Measurements from ENCODE around the gene PI4K2A.
A peak's percentile ranks its signal among the peaks of the same experiment; 100 is the strongest.

Gene PI4K2A

DNA sequence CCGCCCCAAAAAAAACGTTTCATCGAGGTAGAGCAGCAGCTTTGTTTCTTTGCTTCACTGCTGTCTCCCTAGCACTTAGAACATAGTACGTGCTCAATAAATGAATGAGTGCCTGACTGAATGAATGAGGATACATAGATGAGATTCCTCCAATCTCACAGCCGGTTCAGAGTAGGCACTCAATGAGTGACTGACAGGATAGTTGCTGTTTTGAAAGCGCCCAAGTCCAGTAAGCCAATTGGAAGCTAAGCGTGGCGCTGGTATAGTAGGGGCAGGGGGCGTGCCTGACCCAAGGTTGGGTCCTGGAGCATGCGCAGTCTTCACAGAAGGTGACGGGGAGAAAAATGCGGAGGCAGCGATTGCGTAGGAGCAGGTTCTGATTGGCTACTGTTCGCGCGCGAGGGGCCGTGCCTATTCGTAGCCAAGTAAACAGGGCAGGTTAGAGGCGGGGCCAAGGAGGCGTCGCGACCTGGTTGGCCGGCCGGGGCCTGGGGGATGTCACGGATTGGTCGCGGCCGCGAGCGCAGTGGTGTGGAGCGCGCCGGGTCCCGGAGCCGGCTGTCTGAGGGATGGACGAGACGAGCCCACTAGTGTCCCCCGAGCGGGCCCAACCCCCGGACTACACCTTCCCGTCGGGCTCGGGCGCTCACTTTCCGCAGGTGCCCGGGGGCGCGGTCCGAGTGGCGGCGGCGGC is at the start of gene PI4K2A:
PI4K2A (plus strand) TSS at position 498 of the 694 bp plus-strand sequence; CDS start at position 570, 72 bp downstream.
- intact Hi-C loops (cut with DNase I), result loop anchor here (1.0 to 5.0 kb wide), 2 partner anchors 47 to 148 kb away; partner anchors contain the start of gene AVPI1
- peak; percentile 97 to 100 (median 98) for DNase-seq

- intact Hi-C loops (cut with DNase I), result no loop called here
- peak in 1 of 10 donors; percentile 17 for DNase-seq
Measured at GRCh38 chr10:97590748-97591495, 49.5 kb upstream of the PI4K2A start.

GRCh38 chr10:97593421-97593820 is 47.0 kb upstream of the PI4K2A start:
- DNase-seq, result peak in 1 of 10 donors; percentile 14
- intact Hi-C loops (cut with DNase I), result no loop called here

GRCh38 chr10:97596101-97597082 is 44.1 kb upstream of the PI4K2A start:
- intact Hi-C loops (cut with DNase I), result no loop called here
- DNase-seq, result peak in 2 of 10 donors; percentile 55 to 65

GRCh38 chr10:97597778-97598177 is 42.7 kb upstream of the PI4K2A start:
- DNase-seq, result peak in 1 of 10 donors; percentile 40
- intact Hi-C loops (cut with DNase I), result no loop called here

DNA sequence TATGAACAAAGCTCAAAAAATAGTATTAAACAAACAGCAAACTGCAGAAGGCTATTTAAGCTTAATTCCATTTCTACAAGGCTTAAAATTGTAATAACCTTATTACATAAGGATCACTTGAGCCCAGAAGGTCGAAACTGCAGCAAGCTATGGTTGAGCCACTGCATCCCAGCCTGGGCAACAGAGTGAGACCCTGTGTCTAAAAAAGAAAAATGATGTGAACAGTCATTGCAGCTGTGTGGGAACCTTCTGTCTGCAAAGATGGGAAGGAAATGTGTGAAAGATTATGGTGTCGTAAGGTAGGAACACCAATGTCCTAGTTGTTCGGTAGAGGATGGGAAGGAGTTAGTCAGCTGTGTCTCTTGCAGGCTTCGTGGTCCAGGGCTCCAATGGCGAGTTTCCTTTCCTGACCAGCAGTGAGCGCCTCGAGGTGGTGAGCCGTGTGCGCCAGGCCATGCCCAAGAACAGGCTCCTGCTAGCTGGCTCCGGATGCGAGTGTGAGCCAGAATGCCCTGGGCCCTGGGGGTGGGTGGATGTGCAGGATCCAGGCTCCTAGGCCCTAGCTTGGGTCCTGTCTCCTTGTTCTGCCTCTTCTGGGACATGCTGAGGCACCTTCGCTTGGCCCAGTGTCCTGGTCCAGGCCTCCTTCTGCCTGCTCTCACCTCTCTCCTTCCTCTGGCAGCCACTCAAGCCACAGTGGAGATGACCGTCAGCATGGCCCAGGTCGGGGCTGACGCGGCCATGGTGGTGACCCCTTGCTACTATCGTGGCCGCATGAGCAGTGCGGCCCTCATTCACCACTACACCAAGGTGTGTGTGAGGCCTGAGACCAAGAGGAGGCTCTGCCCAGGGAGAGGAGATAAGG is 41.8 kb upstream of the PI4K2A start:
- DNase-seq, result no peak
- intact Hi-C loops (cut with DNase I), result no loop called here

DNA sequence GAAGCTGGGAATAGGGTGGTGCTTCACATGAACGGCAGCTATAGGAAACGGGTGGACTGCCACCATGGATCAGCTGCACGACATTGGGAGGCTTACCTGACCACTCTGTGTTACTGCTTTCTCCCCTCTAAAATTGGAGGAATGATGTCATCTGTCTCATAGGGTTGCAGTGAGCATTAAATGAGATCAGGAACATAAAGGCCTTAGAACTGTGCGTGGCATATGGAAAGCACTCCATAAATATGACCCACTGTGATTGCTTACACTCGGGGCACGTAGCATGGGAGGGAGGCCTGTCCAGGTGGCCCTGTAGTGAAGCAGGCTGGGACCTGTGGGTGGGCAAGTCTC is 41.2 kb upstream of the PI4K2A start:
- DNase-seq, result no peak
- intact Hi-C loops (cut with DNase I), result no loop called here

- no peak for DNase-seq
- intact Hi-C loops (cut with DNase I), result no loop called here
Measured at GRCh38 chr10:97600616-97601015, 39.9 kb upstream of the PI4K2A start.

- peak in 2 of 10 donors; percentile 32 to 87 for DNase-seq
- intact Hi-C loops (cut with DNase I), result no loop called here
Measured at GRCh38 chr10:97601268-97602215, 38.9 kb upstream of the PI4K2A start.

DNA sequence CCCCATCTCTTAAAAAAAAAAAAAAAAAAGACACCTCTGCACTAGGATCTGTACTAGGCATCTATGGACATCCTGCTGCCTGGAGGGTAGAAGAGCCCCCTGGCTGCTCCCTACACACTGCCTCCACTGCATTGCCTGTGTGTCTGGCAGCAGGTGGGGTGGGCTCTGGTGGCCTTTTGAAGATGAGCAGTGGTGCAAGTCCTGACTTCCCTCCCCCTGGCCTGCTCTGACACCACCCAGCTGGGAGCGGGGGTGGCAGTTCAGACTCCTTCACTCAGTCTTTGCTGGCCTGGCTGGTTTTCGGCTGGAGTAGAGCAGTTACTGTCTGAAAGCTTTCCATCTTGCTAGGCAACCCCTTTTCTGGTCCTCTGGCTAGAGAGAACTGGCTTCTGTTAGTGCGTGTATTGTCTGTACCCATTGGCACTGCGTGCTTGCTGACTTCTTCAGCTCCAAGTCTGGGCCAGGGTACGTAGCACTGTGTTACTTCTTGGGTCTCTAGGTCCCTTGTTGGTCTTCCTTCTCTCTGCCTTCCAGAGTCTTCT is 33.3 kb upstream of the PI4K2A start:
- no peak for DNase-seq
- intact Hi-C loops (cut with DNase I), result no loop called here

GRCh38 chr10:97608991-97609561 is 31.4 kb upstream of the PI4K2A start:
- intact Hi-C loops (cut with DNase I), result no loop called here

GRCh38 chr10:97611473-97611872 is 29.0 kb upstream of the PI4K2A start:
- intact Hi-C loops (cut with DNase I), result loop anchor here (5.0 kb wide), 1 partner anchor 39 kb away; the partner anchor contains the start of gene ANKRD2
- no peak for DNase-seq

More at GRCh38 chr10:97608991-97609561, 31.4 kb upstream of the PI4K2A start:
- no peak for DNase-seq

DNA sequence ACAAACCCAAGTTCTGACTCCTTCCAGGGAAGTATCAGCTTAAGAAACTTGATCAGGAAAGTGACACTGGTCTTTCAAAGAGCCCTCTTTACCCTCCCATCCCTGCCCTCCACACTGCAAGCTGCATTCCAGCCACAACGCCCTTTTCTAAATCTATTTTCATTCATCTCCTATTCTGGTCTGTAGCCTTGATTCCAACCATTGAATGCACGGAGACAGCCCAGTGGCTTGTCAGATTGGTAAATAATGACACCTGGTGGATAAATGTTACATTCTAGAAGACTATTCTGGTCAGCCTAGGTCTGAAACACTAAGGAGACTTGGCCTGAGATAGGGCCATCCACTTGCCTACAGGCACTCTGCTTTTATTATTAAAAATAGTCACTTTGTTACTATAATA is 28.1 kb upstream of the PI4K2A start:
- no peak for DNase-seq
- intact Hi-C loops (cut with DNase I), result loop anchor here (5.0 kb wide), 1 partner anchor 40 kb away; the partner anchor contains the start of gene ANKRD2

DNA sequence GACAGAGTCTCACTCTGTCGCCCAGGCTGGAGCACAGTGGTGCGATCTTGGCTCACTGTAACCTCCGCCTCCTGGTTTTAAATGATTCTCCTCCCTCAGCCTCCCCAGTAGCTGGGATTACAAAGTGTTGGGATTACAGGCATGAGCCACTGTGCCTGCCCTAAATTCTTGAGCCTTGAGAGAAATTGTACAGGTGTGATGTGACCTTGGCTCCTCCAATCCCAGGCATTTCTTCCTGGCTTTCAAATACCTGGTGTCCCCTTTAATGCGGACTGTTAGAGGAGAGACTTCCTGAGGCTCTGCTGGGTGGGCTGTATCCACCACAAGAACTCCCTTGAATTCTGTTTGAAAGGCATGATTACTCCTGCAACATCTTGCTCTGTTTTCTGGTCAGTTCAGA is 22.2 kb upstream of the PI4K2A start:
- intact Hi-C loops (cut with DNase I), result no loop called here
- DNase-seq, result no peak

- DNase-seq, result no peak
- intact Hi-C loops (cut with DNase I), result no loop called here
Measured at GRCh38 chr10:97618733-97619132, 21.7 kb upstream of the PI4K2A start.

- no peak for DNase-seq
- intact Hi-C loops (cut with DNase I), result no loop called here
Measured at GRCh38 chr10:97623277-97623676, 17.2 kb upstream of the PI4K2A start.

- intact Hi-C loops (cut with DNase I), result no loop called here
- DNase-seq, result no peak
Measured at GRCh38 chr10:97627731-97628130, 12.7 kb upstream of the PI4K2A start.

- intact Hi-C loops (cut with DNase I), result no loop called here
- no peak for DNase-seq
Measured at GRCh38 chr10:97628228-97628627, 12.2 kb upstream of the PI4K2A start.

All from posterior cingulate gyrus (tissue), 11 donors.